Lower leg skin (tissue), 3 donors: ENCODE data around the gene KLHL42.

Experiments
- CTCF ChIP-seq, 3 donors: fragments of 450-650 bp; IDR thresholded peaks; one replicate each; pipeline ENCODE4 v1.5.1; 2016; ENCODE audit warnings: antibody characterized with exemption in 3 of 3, mild to moderate bottlenecking in 3 of 3, moderate library complexity in 2 of 3
- POLR2A ChIP-seq, 2 donors: fragments of 450-650 bp; IDR thresholded peaks; one replicate each; pipeline ENCODE4 v1.6.1; 2016 to 2017; ENCODE audit warnings: antibody characterized with exemption in 2 of 2, mild to moderate bottlenecking in 1 of 2, moderate library complexity in 1 of 2

- TF ChIP-seq CTCF (IDR thresholded peaks at IDR 0.05) (no peak), POLR2A (IDR thresholded peaks at IDR 0.05) (no peak)
Observed at GRCh38 chr12:27754795-27755194, 25.2 kb upstream of the KLHL42 start.
